Measurements from ENCODE around the gene MRC2.

The MRC2 gene

GRCh38 chr17:62671553-62671952 lies 44.1 kb downstream of the MRC2 start:
- ATAC-seq = peak; percentile 7
- TF ChIP-seq ZFP30 (CRISPR knock-in tag; IDR thresholded peaks at IDR 0.05) (no peak), ESRRG (CRISPR knock-in tag; IDR thresholded peaks at IDR 0.05) (no peak), SNAI2 (CRISPR knock-in tag; IDR thresholded peaks at IDR 0.05) (no peak), ZNF70 (CRISPR knock-in tag; IDR thresholded peaks at IDR 0.05) (no peak), ZFP3 (CRISPR knock-in tag; IDR thresholded peaks at IDR 0.05) (no peak), ZNF565 (CRISPR knock-in tag; conservative IDR thresholded peaks at IDR 0.05; ENCODE audit: low read depth) (no peak), RARB (CRISPR knock-in tag; IDR thresholded peaks at IDR 0.05) (no peak), PPARA (CRISPR knock-in tag; IDR thresholded peaks at IDR 0.05; ENCODE audit: borderline replicate concordance) (no peak)
- TF ChIP-seq, protein P1, sequence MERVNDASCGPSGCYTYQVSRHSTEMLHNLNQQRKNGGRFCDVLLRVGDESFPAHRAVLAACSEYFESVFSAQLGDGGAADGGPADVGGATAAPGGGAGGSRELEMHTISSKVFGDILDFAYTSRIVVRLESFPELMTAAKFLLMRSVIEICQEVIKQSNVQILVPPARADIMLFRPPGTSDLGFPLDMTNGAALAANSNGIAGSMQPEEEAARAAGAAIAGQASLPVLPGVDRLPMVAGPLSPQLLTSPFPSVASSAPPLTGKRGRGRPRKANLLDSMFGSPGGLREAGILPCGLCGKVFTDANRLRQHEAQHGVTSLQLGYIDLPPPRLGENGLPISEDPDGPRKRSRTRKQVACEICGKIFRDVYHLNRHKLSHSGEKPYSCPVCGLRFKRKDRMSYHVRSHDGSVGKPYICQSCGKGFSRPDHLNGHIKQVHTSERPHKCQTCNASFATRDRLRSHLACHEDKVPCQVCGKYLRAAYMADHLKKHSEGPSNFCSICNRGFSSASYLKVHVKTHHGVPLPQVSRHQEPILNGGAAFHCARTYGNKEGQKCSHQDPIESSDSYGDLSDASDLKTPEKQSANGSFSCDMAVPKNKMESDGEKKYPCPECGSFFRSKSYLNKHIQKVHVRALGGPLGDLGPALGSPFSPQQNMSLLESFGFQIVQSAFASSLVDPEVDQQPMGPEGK (CRISPR knock-in tag; IDR thresholded peaks at IDR 0.05; ENCODE audit: borderline replicate concordance) = no peak
- TF ChIP-seq, protein P2, sequence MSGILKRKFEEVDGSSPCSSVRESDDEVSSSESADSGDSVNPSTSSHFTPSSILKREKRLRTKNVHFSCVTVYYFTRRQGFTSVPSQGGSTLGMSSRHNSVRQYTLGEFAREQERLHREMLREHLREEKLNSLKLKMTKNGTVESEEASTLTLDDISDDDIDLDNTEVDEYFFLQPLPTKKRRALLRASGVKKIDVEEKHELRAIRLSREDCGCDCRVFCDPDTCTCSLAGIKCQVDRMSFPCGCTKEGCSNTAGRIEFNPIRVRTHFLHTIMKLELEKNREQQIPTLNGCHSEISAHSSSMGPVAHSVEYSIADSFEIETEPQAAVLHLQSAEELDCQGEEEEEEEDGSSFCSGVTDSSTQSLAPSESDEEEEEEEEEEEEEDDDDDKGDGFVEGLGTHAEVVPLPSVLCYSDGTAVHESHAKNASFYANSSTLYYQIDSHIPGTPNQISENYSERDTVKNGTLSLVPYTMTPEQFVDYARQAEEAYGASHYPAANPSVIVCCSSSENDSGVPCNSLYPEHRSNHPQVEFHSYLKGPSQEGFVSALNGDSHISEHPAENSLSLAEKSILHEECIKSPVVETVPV (CRISPR knock-in tag; IDR thresholded peaks at IDR 0.05) = no peak

DNA sequence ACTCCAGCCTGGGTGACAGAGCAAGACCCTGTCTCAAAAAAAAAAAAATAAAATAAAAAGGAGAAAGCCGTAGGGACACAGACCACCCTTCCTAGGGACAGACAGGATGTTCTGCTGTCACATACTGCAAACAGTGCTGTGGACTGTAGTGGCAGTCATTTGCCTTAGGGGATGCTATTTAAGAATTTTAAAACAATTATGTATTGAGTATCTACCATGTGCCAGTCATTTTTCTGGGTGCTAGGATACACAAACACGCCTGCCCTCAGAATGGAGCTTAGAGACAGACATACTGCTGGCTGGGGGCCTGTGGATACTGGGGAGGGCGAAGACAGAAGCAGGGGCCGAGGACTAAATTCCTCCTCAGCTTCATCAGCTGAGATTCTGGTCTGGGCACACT lies 45.5 kb downstream of the MRC2 start:
- TF ChIP-seq OSR1 (CRISPR knock-in tag; IDR thresholded peaks at IDR 0.05) (no peak), ZNF70 (CRISPR knock-in tag; IDR thresholded peaks at IDR 0.05) (no peak), ZNF565 (CRISPR knock-in tag; conservative IDR thresholded peaks at IDR 0.05; ENCODE audit: low read depth) (no peak), ZNF8 (CRISPR knock-in tag; IDR thresholded peaks at IDR 0.05) (no peak), BACH2 (CRISPR knock-in tag; IDR thresholded peaks at IDR 0.05; ENCODE audit: borderline replicate concordance) (no peak), ZFP30 (CRISPR knock-in tag; IDR thresholded peaks at IDR 0.05) (no peak), GLIS3 (CRISPR knock-in tag; IDR thresholded peaks at IDR 0.05) (no peak)
- TF ChIP-seq, protein P3, sequence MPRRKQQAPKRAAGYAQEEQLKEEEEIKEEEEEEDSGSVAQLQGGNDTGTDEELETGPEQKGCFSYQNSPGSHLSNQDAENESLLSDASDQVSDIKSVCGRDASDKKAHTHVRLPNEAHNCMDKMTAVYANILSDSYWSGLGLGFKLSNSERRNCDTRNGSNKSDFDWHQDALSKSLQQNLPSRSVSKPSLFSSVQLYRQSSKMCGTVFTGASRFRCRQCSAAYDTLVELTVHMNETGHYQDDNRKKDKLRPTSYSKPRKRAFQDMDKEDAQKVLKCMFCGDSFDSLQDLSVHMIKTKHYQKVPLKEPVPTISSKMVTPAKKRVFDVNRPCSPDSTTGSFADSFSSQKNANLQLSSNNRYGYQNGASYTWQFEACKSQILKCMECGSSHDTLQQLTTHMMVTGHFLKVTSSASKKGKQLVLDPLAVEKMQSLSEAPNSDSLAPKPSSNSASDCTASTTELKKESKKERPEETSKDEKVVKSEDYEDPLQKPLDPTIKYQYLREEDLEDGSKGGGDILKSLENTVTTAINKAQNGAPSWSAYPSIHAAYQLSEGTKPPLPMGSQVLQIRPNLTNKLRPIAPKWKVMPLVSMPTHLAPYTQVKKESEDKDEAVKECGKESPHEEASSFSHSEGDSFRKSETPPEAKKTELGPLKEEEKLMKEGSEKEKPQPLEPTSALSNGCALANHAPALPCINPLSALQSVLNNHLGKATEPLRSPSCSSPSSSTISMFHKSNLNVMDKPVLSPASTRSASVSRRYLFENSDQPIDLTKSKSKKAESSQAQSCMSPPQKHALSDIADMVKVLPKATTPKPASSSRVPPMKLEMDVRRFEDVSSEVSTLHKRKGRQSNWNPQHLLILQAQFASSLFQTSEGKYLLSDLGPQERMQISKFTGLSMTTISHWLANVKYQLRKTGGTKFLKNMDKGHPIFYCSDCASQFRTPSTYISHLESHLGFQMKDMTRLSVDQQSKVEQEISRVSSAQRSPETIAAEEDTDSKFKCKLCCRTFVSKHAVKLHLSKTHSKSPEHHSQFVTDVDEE (CRISPR knock-in tag; IDR thresholded peaks at IDR 0.05) = no peak
- ATAC-seq = no peak

- TF ChIP-seq ZNF8 (CRISPR knock-in tag; IDR thresholded peaks at IDR 0.05) (no peak), RARB (CRISPR knock-in tag; IDR thresholded peaks at IDR 0.05) (no peak), TCF4 (CRISPR knock-in tag; IDR thresholded peaks at IDR 0.05; ENCODE audit: borderline replicate concordance) (no peak), GLIS3 (CRISPR knock-in tag; IDR thresholded peaks at IDR 0.05) (no peak)
- no peak for ATAC-seq
Measured at GRCh38 chr17:62673614-62674362, 46.3 kb downstream of the MRC2 start.

GRCh38 chr17:62674363-62674739 lies 46.9 kb downstream of the MRC2 start:
- no peak for ATAC-seq
- TF ChIP-seq SNAI2 (CRISPR knock-in tag; IDR thresholded peaks at IDR 0.05) = no peak
- TF ChIP-seq CREB5 (CRISPR knock-in tag; IDR thresholded peaks at IDR 0.05; ENCODE audit: low read depth) = no peak
- TF ChIP-seq TOX (CRISPR knock-in tag; IDR thresholded peaks at IDR 0.05; ENCODE audit: borderline replicate concordance) = no peak
- no peak for TF ChIP-seq ZNF565 (CRISPR knock-in tag; conservative IDR thresholded peaks at IDR 0.05; ENCODE audit: low read depth)
- TF ChIP-seq ARNTL (CRISPR knock-in tag; IDR thresholded peaks at IDR 0.05; ENCODE audit: borderline replicate concordance, low read depth) = no peak
- no peak for TF ChIP-seq GLIS3 (CRISPR knock-in tag; IDR thresholded peaks at IDR 0.05)
- no peak for TF ChIP-seq ZFP30 (CRISPR knock-in tag; IDR thresholded peaks at IDR 0.05)
- TF ChIP-seq ZFP3 (CRISPR knock-in tag; IDR thresholded peaks at IDR 0.05) = no peak
- no peak for TF ChIP-seq RARB (CRISPR knock-in tag; IDR thresholded peaks at IDR 0.05)
- no peak for TF ChIP-seq ZNF70 (CRISPR knock-in tag; IDR thresholded peaks at IDR 0.05)
- TF ChIP-seq, protein P2 (CRISPR knock-in tag; IDR thresholded peaks at IDR 0.05) = no peak
- TF ChIP-seq ZC3H10 (CRISPR knock-in tag; IDR thresholded peaks at IDR 0.05) = no peak
- TF ChIP-seq, protein P1 (CRISPR knock-in tag; IDR thresholded peaks at IDR 0.05; ENCODE audit: borderline replicate concordance) = no peak
- TF ChIP-seq ISL1 (CRISPR knock-in tag; IDR thresholded peaks at IDR 0.05) = no peak
- no peak for TF ChIP-seq CSDC2 (CRISPR knock-in tag; IDR thresholded peaks at IDR 0.05)

Measured in SK-N-SH treated with all-trans-retinoic acid at 6 μM for 48 hours (cell line).